ENCODE data around the gene SERPINB10.

GRCh38 chr18:63871836-63872235 is 35.9 kb upstream of the SERPINB10 start:
- no peak for TF ChIP-seq CTCF (IDR thresholded peaks at IDR 0.05; ENCODE audit: insufficient read depth, low read length)
- no peak for TF ChIP-seq POLR2AphosphoS5 (IDR thresholded peaks at IDR 0.05; ENCODE audit: low read depth)
- TF ChIP-seq GABPA (IDR thresholded peaks at IDR 0.05; ENCODE audit: low read depth), result no peak
- no peak for TF ChIP-seq REST (IDR thresholded peaks at IDR 0.05; ENCODE audit: insufficient replicate concordance, low read depth)

All from HL-60 (cell line).